HepG2 (cell line): ENCODE measurements around the gene C17orf58. TPM values are rescaled to one million over a fixed set of nuclear protein-coding genes. Genes with fewer than 3 reads are reported as not detected.

Experiments
- DZIP1 ChIP-seq: sonication (generic); formaldehyde crosslinking; IDR thresholded peaks from 2 replicates; pipeline ENCODE4 v1.5.0; 2020; ENCODE audit warnings: mild to moderate bottlenecking, missing genetic modification reagents
- STAT6 ChIP-seq: sonication (generic); formaldehyde crosslinking; IDR thresholded peaks from 2 replicates; pipeline ENCODE4 v1.4.0; 2020; ENCODE audit warnings: missing genetic modification reagents, mild to moderate bottlenecking, borderline replicate concordance
- ZBTB46 ChIP-seq: sonication (generic); formaldehyde crosslinking; IDR thresholded peaks from 2 replicates; pipeline ENCODE4 v1.4.0; 2020; ENCODE audit warnings: mild to moderate bottlenecking, missing genetic modification reagents, borderline replicate concordance
- ZNF280B ChIP-seq: sonication (generic); formaldehyde crosslinking; IDR thresholded peaks from 2 replicates; pipeline ENCODE4 v1.5.0; 2020; ENCODE audit warnings: missing genetic modification reagents, mild to moderate bottlenecking, borderline replicate concordance
- ZNF335 ChIP-seq: sonication (generic); formaldehyde crosslinking; IDR thresholded peaks from 2 replicates; pipeline ENCODE4 v1.4.0; 2020; ENCODE audit warnings: missing genetic modification reagents
- ZNF629 ChIP-seq: sonication (generic); formaldehyde crosslinking; conservative IDR thresholded peaks from 2 replicates; pipeline ENCODE4 v1.5.0; 2020; ENCODE audit warnings: missing genetic modification reagents
- polyA plus RNA-seq, 8 experiments: library from polyadenylated mRNA; depleted of rRNA in 3 of 8; stranded (reverse) in 7 of 8; unstranded in 1 of 8; fragments of >200 nt; fragmentation: Illumina TruSeq in 4 of 8; extraction: Trizol in 4 of 8; gene quantifications; 2 replicates each; pipeline versions ENCODE4 v1.2.1 to v1.2.3, GENCODE V29; 2011 to 2016; ENCODE audit warnings: low read depth in 4 of 8, missing spikeins in 1 of 8, mixed read lengths in 1 of 8; ENCODE audit not compliant: insufficient read depth in 1 of 8
- total RNA-seq, 5 experiments: library from RNA; depleted of rRNA; stranded (reverse); fragments of >200 nt; fragmentation: Illumina TruSeq; extraction: Trizol; gene quantifications; 2 replicates each; pipeline ENCODE4 v1.2.3, GENCODE V29; 2016; ENCODE audit warnings: low read depth in 1 of 5

Gene C17orf58
- total and polyA plus RNA-seq, 2 of the 13 experiments (the other 11 are each of a cell fraction or from before 2014, with no cell fraction given): 15.6 to 15.8 TPM

GRCh38 chr17:68035523-68036303 is 39.4 kb upstream of the C17orf58 start, which contains the start of gene KPNA2 (continued):
- TF ChIP-seq ZNF280B (CRISPR knock-in tag) (peak; percentile 97), ZBTB46 (no peak; the same call in 1 of the 2 replicates), ZNF335 (CRISPR knock-in tag) (peak; percentile 55; the same call in 1 of the 2 replicates), ZNF629 (CRISPR knock-in tag) (peak; percentile 52; the same call in 1 of the 2 replicates), STAT6 (CRISPR knock-in tag) (peak; percentile 69; the same call in 1 of the 2 replicates), DZIP1 (peak; percentile 83; the same call in 1 of the 2 replicates)
